A549 (cell line): Measurements from ENCODE around the gene ESR1. TPM values are rescaled to one million over a fixed set of nuclear protein-coding genes. Genes with fewer than 3 reads are reported as not detected.

Experiments used
- ATAC-seq, 2 experiments: fragments of 200-7000 bp in 1 of 2; fragments of >200 bp in 1 of 2; cut with Nextera tagmentation in 1 of 2; cut with Tn5 transposase in 1 of 2; 3 replicates each; pipeline versions ENCODE4 v1.8.0 to v1.9.1; 2018 to 2020; ENCODE audit warnings: mild to moderate bottlenecking in 1 of 2, moderate library complexity in 1 of 2
- CTCF ChIA-PET: fragments of 300-600 bp; sonication (Branson Sonifier 250); formaldehyde crosslinking; extraction: SDS; loops from one replicate; lab custom pipeline; 2021; ENCODE audit warnings: antibody characterized with exemption, inconsistent platforms; lab: Yijun Ruan, JAX
- POLR2A ChIA-PET: fragments of 350-600 bp; formaldehyde crosslinking; extraction: SDS; loops from one replicate; lab custom pipeline; 2021; ENCODE audit warnings: antibody characterized with exemption, inconsistent platforms; lab: Yijun Ruan, JAX
- DNase-seq, 2 experiments: peaks; one replicate each; pipeline versions ENCODE4 v3.0.0 to v3.0.0-alpha.2; 2011 to 2016; ENCODE audit warnings: low read depth in 1 of 2, low spot score in 1 of 2
- FAIRE-seq: peaks from 2 replicates; lab custom pipeline; 2011; peaks lifted over from hg19 to GRCh38; lab: Jason Lieb, UNC
- H3K27ac ChIP-seq, 2 experiments: fragments of >200 bp; sonication (Bioruptor Twin); formaldehyde crosslinking; 3 replicates each; pipeline ENCODE4 v1.5.1; 2016 to 2017
- H3K4me1 ChIP-seq: fragments of >200 bp; sonication (Bioruptor Twin); formaldehyde crosslinking; 3 replicates; pipeline ENCODE4 v1.6.1; 2016
- H3K4me2 ChIP-seq: fragments of >200 bp; sonication (Bioruptor Twin); formaldehyde crosslinking; 3 replicates; pipeline ENCODE4 v1.6.1; 2016
- H3K4me3 ChIP-seq: fragments of >200 bp; sonication (Bioruptor Twin); formaldehyde crosslinking; 3 replicates; pipeline ENCODE4 v1.5.1; 2016
- H3K9me3 ChIP-seq: fragments of >200 bp; sonication (Bioruptor Twin); formaldehyde crosslinking; 3 replicates; pipeline ENCODE4 v1.6.1; 2016
- BCL3 ChIP-seq: fragments of >200 bp; sonication (Bioruptor Twin); formaldehyde crosslinking; IDR thresholded peaks from 3 replicates; pipeline ENCODE4 v1.6.1; 2016
- CBX2 ChIP-seq: fragments of 200-600 bp; sonication (generic); IDR thresholded peaks from 2 replicates; pipeline ENCODE4 v1.6.1; 2016; ENCODE audit warnings: low read depth, mild to moderate bottlenecking, borderline replicate concordance
- CBX8 ChIP-seq: fragments of 200-600 bp; sonication (generic); IDR thresholded peaks from 2 replicates; pipeline ENCODE4 v1.6.1; 2016
- CEBPB ChIP-seq, 2 experiments: fragments of >200 bp in 1 of 2; sonication (Bioruptor Twin) in 1 of 2; formaldehyde crosslinking in 1 of 2; IDR thresholded peaks; 2 replicates each; pipeline ENCODE4 v1.6.1; 2012 to 2016
- CHD2 ChIP-seq: fragments of 150-350 bp; IDR thresholded peaks from 2 replicates; pipeline ENCODE4 v1.6.1; 2014; ENCODE audit warnings: low read length; ENCODE audit not compliant: partially characterized antibody
- EHMT2 ChIP-seq: fragments of 200-600 bp; sonication (generic); IDR thresholded peaks from 2 replicates; pipeline ENCODE4 v1.6.1; 2016; ENCODE audit warnings: antibody characterized with exemption, low read depth, mild to moderate bottlenecking, moderate library complexity
- EP300 ChIP-seq, 2 experiments: fragments of >200 bp; sonication (Bioruptor Twin); formaldehyde crosslinking; IDR thresholded peaks; 2 replicates in 1 of 2; 3 replicates in 1 of 2; pipeline ENCODE4 v1.6.1; 2016 to 2017
- ESRRA ChIP-seq: fragments of 150-350 bp; IDR thresholded peaks from 2 replicates; pipeline ENCODE4 v1.6.1; 2014; ENCODE audit warnings: mild to moderate bottlenecking, low read length, borderline replicate concordance
- FOSL2 ChIP-seq, 2 experiments: fragments of 450-650 bp in 1 of 2; fragments of >200 bp in 1 of 2; sonication (Bioruptor Twin) in 1 of 2; formaldehyde crosslinking; IDR thresholded peaks; 2 replicates each; pipeline versions ENCODE4 v1.5.0 to v1.6.1; 2016 to 2020; ENCODE audit warnings: mild to moderate bottlenecking in 1 of 2, moderate library complexity in 1 of 2
- FOXS1 ChIP-seq: fragments of 250-450 bp; sonication (Bioruptor Pico); IDR thresholded peaks from 2 replicates; pipeline ENCODE4 v1.5.0; 2020; ENCODE audit warnings: mild to moderate bottlenecking, moderate library complexity
- HEYL ChIP-seq: fragments of 250-450 bp; sonication (Bioruptor Pico); IDR thresholded peaks from 2 replicates; pipeline ENCODE4 v1.8.0; 2021; ENCODE audit warnings: mild to moderate bottlenecking, moderate library complexity
- HOXB13 ChIP-seq: fragments of 250-450 bp; sonication (Bioruptor Pico); IDR thresholded peaks from 2 replicates; pipeline ENCODE4 v1.5.0; 2020; ENCODE audit warnings: low read depth, mild to moderate bottlenecking, moderate library complexity
- JUN ChIP-seq, 2 experiments: fragments of >200 bp; sonication (Bioruptor Twin); formaldehyde crosslinking; IDR thresholded peaks; 2 replicates in 1 of 2; 3 replicates in 1 of 2; pipeline ENCODE4 v1.6.1; 2016 to 2017
- KDM5A ChIP-seq: fragments of 200-600 bp; sonication (generic); IDR thresholded peaks from 2 replicates; pipeline ENCODE4 v1.6.1; 2016; ENCODE audit warnings: antibody characterized with exemption, mild to moderate bottlenecking
- MAFK ChIP-seq: fragments of 450-650 bp; IDR thresholded peaks from 2 replicates; pipeline ENCODE4 v1.6.1; 2014; ENCODE audit not compliant: partially characterized antibody
- MYC ChIP-seq: IDR thresholded peaks from 2 replicates; pipeline ENCODE4 v1.6.1; 2012; ENCODE audit warnings: mild to moderate bottlenecking, inconsistent platforms, low read length, improper control_type of control experiment, borderline replicate concordance
- NFE2L2 ChIP-seq: fragments of 150-350 bp; conservative IDR thresholded peaks from 2 replicates; pipeline ENCODE4 v1.6.1; 2014; ENCODE audit warnings: low read length
- RARB ChIP-seq: fragments of 250-450 bp; sonication (Bioruptor Pico); IDR thresholded peaks from 2 replicates; pipeline ENCODE4 v1.8.0; 2021; ENCODE audit warnings: mild to moderate bottlenecking, moderate library complexity
- REST ChIP-seq: fragments of 200-600 bp; sonication (generic); IDR thresholded peaks from 2 replicates; pipeline ENCODE4 v1.6.1; 2016; ENCODE audit warnings: antibody characterized with exemption, mild to moderate bottlenecking, moderate library complexity
- RFX5 ChIP-seq: fragments of 450-650 bp; IDR thresholded peaks from 2 replicates; pipeline ENCODE4 v1.7.1; 2014; ENCODE audit warnings: antibody characterized with exemption, mild to moderate bottlenecking, moderate library complexity
- SREBF2 ChIP-seq: fragments of 450-650 bp; IDR thresholded peaks from 2 replicates; pipeline ENCODE4 v1.6.1; 2014; ENCODE audit warnings: mild to moderate bottlenecking, moderate library complexity
- TP53 ChIP-seq: fragments of 250-450 bp; sonication (Bioruptor Pico); IDR thresholded peaks from 2 replicates; pipeline ENCODE4 v1.5.0; 2021; ENCODE audit warnings: mild to moderate bottlenecking, moderate library complexity
- ZC3H11A ChIP-seq: fragments of 450-650 bp; IDR thresholded peaks from 2 replicates; pipeline ENCODE4 v1.6.1; 2014; ENCODE audit warnings: antibody characterized with exemption, mild to moderate bottlenecking
- WGBS: methylation state at CpG from one replicate; pipeline ENCODE4 v1.1.6; 2017; ENCODE audit errors: missing lambda C conversion rate; 5-methylcytosine and 5-hydroxymethylcytosine counted together
- polyA plus RNA-seq, 4 experiments: library from polyadenylated mRNA; depleted of rRNA in 3 of 4; stranded (reverse); fragments of >200 nt; fragmentation: RNase III in 1 of 4; extraction: RNeasy Plus Mini Kit Qiagen cat#74134 plus additional on column Dnase treatment in 1 of 4; gene quantifications; 2 replicates in 3 of 4; 3 replicates in 1 of 4; pipeline ENCODE4 v1.2.3, GENCODE V29; 2011 to 2017
- TF ChIP-seq, protein P1 (sequence below): fragments of 250-450 bp; sonication (Bioruptor Pico); IDR thresholded peaks from 2 replicates; pipeline ENCODE4 v1.5.0; 2020; ENCODE audit warnings: low read depth, mild to moderate bottlenecking, moderate library complexity
- TF ChIP-seq, protein P2 (sequence below): IDR thresholded peaks from 2 replicates; pipeline ENCODE4 v1.6.1; 2012; ENCODE audit warnings: low read depth, borderline replicate concordance

Gene ESR1
- polyA plus RNA-seq, 2 of the 4 experiments (the other 2 are of a cell fraction): not detected

DNA sequence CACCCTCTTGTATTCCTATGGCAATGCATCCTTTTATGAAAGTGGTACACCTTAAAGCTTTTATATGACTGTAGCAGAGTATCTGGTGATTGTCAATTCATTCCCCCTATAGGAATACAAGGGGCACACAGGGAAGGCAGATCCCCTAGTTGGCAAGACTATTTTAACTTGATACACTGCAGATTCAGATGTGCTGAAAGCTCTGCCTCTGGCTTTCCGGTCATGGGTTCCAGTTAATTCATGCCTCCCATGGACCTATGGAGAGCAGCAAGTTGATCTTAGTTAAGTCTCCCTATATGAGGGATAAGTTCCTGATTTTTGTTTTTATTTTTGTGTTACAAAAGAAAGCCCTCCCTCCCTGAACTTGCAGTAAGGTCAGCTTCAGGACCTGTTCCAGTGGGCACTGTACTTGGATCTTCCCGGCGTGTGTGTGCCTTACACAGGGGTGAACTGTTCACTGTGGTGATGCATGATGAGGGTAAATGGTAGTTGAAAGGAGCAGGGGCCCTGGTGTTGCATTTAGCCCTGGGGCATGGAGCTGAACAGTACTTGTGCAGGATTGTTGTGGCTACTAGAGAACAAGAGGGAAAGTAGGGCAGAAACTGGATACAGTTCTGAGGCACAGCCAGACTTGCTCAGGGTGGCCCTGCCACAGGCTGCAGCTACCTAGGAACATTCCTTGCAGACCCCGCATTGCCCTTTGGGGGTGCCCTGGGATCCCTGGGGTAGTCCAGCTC, 292.1 kb downstream of the ESR1 start:
- no peak for FAIRE-seq
- ATAC-seq: no peak
- Histone ChIP-seq H3K4me3 (no peak overlapping the region), H3K27ac (no peak overlapping the region), H3K9me3 (peaks cover 7% of the 10 kb centered on the region; the same call in 2 of the 3 replicates), H3K4me2 (no peak overlapping the region), H3K4me1 (peaks cover 22% of the 10 kb centered on the region; the same call in 2 of the 3 replicates)
- no peak for DNase-seq
- TF ChIP-seq KDM5A: no peak
- ChIA-PET POLR2A (no interaction called here), CTCF (no interaction called here)
- 100% methylated on average over 4 of the region's 4 CpGs for WGBS

GRCh38 chr6:152100183-152100618, 292.7 kb downstream of the ESR1 start:
- Histone ChIP-seq H3K4me1 (peaks cover 18% of the 10 kb centered on the region; the same call in 2 of the 3 replicates), H3K27ac (no peak overlapping the region), H3K9me3 (peaks cover 7% of the 10 kb centered on the region; the same call in 2 of the 3 replicates), H3K4me2 (no peak overlapping the region), H3K4me3 (no peak overlapping the region)
- DNase-seq (no peak), ATAC-seq (no peak), FAIRE-seq (no peak)
- ChIA-PET POLR2A (no interaction called here), CTCF (no interaction called here)
- 83% methylated on average over 7 of the region's 7 CpGs for WGBS
- TF ChIP-seq EP300 (IDR thresholded peaks at IDR 0.05) (no peak), ESRRA (no peak), JUN (IDR thresholded peaks at IDR 0.05) (no peak), BCL3 (no peak), HEYL (no peak), RARB (CRISPR knock-in tag) (no peak), SREBF2 (no peak), MAFK (no peak), RFX5 (no peak), KDM5A (no peak), CBX8 (no peak), CHD2 (no peak), EHMT2 (no peak), ZC3H11A (no peak)

- POLR2A ChIA-PET: no interaction called here
- Histone ChIP-seq H3K27ac (no peak overlapping the region), H3K4me1 (no peaks in the 10 kb centered on the region), H3K9me3 (no peaks in the 10 kb centered on the region), H3K4me3 (no peak overlapping the region), H3K4me2 (no peak overlapping the region)
- 72% methylated on average over 4 of the region's 4 CpGs for WGBS
- DNase-seq (no peak), FAIRE-seq (no peak), ATAC-seq (no peak)
- CTCF ChIA-PET: no interaction called here
- TF ChIP-seq, protein P1, sequence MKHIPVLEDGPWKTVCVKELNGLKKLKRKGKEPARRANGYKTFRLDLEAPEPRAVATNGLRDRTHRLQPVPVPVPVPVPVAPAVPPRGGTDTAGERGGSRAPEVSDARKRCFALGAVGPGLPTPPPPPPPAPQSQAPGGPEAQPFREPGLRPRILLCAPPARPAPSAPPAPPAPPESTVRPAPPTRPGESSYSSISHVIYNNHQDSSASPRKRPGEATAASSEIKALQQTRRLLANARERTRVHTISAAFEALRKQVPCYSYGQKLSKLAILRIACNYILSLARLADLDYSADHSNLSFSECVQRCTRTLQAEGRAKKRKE (CRISPR knock-in tag): no peak
- TF ChIP-seq HOXB13 (CRISPR knock-in tag) (no peak), SREBF2 (no peak), CBX2 (no peak), NFE2L2 (no peak), TP53 (no peak), CEBPB (IDR thresholded peaks at IDR 0.05) (no peak), FOSL2 (IDR thresholded peaks at IDR 0.05) (no peak), FOSL2 (CRISPR knock-in tag; IDR thresholded peaks at IDR 0.05) (no peak), MYC (no peak), RFX5 (no peak), FOXS1 (CRISPR knock-in tag) (no peak), ZC3H11A (no peak), ESRRA (no peak), REST (no peak)
- TF ChIP-seq, protein P2, sequence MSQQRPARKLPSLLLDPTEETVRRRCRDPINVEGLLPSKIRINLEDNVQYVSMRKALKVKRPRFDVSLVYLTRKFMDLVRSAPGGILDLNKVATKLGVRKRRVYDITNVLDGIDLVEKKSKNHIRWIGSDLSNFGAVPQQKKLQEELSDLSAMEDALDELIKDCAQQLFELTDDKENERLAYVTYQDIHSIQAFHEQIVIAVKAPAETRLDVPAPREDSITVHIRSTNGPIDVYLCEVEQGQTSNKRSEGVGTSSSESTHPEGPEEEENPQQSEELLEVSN: no peak
These were observed 300.5 kb downstream of the ESR1 start for GRCh38 chr6:152107973-152108372.
